Lower leg skin (tissue), 3 donors: ENCODE data around the gene IHH.

ENCODE experiments used
- CTCF ChIP-seq, 3 donors: fragments of 450-650 bp; IDR thresholded peaks; one replicate each; pipeline ENCODE4 v1.5.1; 2016; ENCODE audit warnings: antibody characterized with exemption in 3 of 3, mild to moderate bottlenecking in 3 of 3, moderate library complexity in 2 of 3
- POLR2A ChIP-seq, 2 donors: fragments of 450-650 bp; IDR thresholded peaks; one replicate each; pipeline ENCODE4 v1.6.1; 2016 to 2017; ENCODE audit warnings: antibody characterized with exemption in 2 of 2, mild to moderate bottlenecking in 1 of 2, moderate library complexity in 1 of 2

- TF ChIP-seq CTCF (IDR thresholded peaks at IDR 0.05) (no peak), POLR2A (IDR thresholded peaks at IDR 0.05) (no peak)
These were observed 44.0 kb downstream of the IHH start for GRCh38 chr2:219016721-219017120.
